SJSA1 (cell line): ENCODE measurements around the gene SLC5A6. TPM values are rescaled to one million over a fixed set of nuclear protein-coding genes. Genes with fewer than 3 reads are reported as not detected.
A peak's percentile ranks its signal among the peaks of the same experiment; 100 is the strongest.

Source experiments
- DNase-seq, 2 experiments: peaks; one replicate each; pipeline ENCODE4 v3.0.0-alpha.2; 2015 to 2020; ENCODE audit warnings: low spot score in 2 of 2, low read depth in 1 of 2
- H3K27ac ChIP-seq: fragments of 250-450 bp; sonication (Bioruptor Pico); 2 replicates; pipeline ENCODE4 v1.5.1; 2020; ENCODE audit warnings: mild to moderate bottlenecking, moderate library complexity
- H3K27me3 ChIP-seq: fragments of 250-450 bp; sonication (Bioruptor Pico); replicated peaks from 2 replicates; pipeline ENCODE4 v1.5.1; 2020; ENCODE audit warnings: mild to moderate bottlenecking, moderate library complexity
- H3K36me3 ChIP-seq: fragments of 250-450 bp; sonication (Bioruptor Pico); 2 replicates; pipeline ENCODE4 v1.5.1; 2020; ENCODE audit warnings: mild to moderate bottlenecking
- H3K4me1 ChIP-seq: fragments of 250-450 bp; sonication (Bioruptor Pico); replicated peaks from 2 replicates; pipeline ENCODE4 v1.6.1; 2021; ENCODE audit warnings: mild to moderate bottlenecking
- H3K4me3 ChIP-seq: fragments of 250-450 bp; sonication (Bioruptor Pico); 2 replicates; pipeline ENCODE4 v1.5.1; 2020; ENCODE audit warnings: mild to moderate bottlenecking
- H3K9me3 ChIP-seq: fragments of 250-450 bp; sonication (Bioruptor Pico); replicated peaks from 2 replicates; pipeline ENCODE4 v1.5.1; 2020; ENCODE audit warnings: mild to moderate bottlenecking
- total RNA-seq: library from RNA; depleted of rRNA; stranded (reverse); fragments of >200 nt; shearing (Covaris generic); gene quantifications from 2 replicates; pipeline ENCODE4 v1.2.3, GENCODE V29; 2014; rRNA removed

Gene SLC5A6
- total RNA-seq, result 40.8 and 42.0 TPM in 2 replicates

DNA sequence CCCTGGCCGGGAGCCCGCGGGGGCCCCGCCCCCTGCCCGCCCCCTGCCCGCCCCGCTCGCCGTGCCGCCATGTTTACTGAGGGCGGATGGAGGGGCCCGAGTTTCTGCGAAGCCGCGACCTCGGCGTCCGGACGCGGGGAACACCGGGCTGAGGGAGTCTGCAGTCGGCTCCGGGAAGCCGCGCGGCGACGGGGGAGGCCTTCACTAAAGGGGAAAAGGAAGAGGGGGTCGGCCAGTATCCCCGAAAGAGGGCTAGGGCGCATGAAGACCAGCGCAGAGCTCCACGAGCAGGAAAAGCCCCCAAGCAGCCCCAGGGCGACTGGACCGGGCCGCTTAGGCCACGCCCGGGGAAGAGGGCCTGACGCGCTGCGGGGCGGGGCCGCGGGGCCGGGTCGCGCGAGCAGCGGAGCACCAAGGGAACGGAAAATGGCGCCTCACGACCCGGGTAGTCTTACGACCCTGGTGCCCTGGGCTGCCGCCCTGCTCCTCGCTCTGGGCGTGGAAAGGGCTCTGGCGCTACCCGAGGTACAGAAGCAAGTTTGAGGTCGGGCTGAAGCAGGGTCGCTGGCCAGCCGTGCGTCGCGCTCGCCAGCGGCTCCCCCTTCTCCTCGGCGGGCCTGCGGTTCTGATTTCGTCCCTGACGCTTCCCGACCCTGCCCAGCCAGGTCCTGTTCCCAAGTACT is at the start of gene SLC5A6, which contains the start of gene ATRAID:
TSS of gene SLC5A6 (minus strand) at position 326 of the 683 bp plus-strand sequence. CDS start 4,618 bp downstream, outside the sequence.
TSS of gene ATRAID (plus strand) at position 99 of the 683 bp plus-strand sequence. CDS start at position 427, 328 bp downstream.
- DNase-seq, result peak; percentile 87 to 97
- Histone ChIP-seq H3K27ac (peak within 1 kb of the TSS; percentile 83), H3K27me3 (no peaks in the 10 kb centered on the region), H3K9me3 (no peaks in the 10 kb centered on the region), H3K4me3 (peak within 1 kb of the TSS; percentile 56), H3K4me1 (peaks cover 23% of the 10 kb centered on the region), H3K36me3 (peaks cover 51% of the 10 kb centered on the region)

- Histone ChIP-seq H3K27me3 (peaks cover 71% of the 10 kb centered on the region), H3K27ac (no peak overlapping the region), H3K4me1 (peaks cover 30% of the 10 kb centered on the region), H3K36me3 (no peaks in the 10 kb centered on the region), H3K4me3 (no peak overlapping the region), H3K9me3 (no peaks in the 10 kb centered on the region)
- no peak for DNase-seq
Observed at GRCh38 chr2:27261241-27261925, 49.3 kb upstream of the SLC5A6 start.

DNA sequence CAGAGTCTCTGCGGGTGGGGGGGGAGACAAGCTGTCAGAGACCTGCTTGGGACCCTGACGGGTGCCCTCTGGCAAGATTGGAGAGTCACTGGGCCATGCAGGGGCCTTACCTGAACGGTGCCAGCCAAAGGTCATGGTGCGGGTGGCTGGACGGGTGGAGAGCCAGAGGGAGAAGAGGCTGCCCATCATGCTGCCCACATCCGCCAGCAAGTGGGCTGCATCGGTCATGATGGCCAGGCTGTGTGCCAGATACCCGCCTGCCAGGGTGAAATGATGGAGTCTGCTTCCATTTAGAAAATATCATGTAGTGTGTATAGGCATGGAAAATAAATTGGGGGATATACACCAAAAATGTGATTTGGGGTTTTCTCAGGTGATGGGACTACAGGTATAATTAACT is 46.0 kb upstream of the SLC5A6 start:
- Histone ChIP-seq H3K4me1 (peaks cover 11% of the 10 kb centered on the region), H3K4me3 (no peak overlapping the region), H3K36me3 (no peaks in the 10 kb centered on the region), H3K27me3 (peaks cover 46% of the 10 kb centered on the region), H3K27ac (no peak overlapping the region), H3K9me3 (no peaks in the 10 kb centered on the region)
- no peak for DNase-seq

- peaks cover 35% of the 10 kb centered on the region for H3K27me3 ChIP-seq
- no peaks in the 10 kb centered on the region for H3K36me3 ChIP-seq
- H3K27ac ChIP-seq, result no peak overlapping the region
- H3K4me1 ChIP-seq, result peaks cover under 1% of the 10 kb centered on the region
- H3K9me3 ChIP-seq, result no peaks in the 10 kb centered on the region
- no peak overlapping the region for H3K4me3 ChIP-seq
- DNase-seq, result no peak
Observed at GRCh38 chr2:27256855-27257454, 44.9 kb upstream of the SLC5A6 start.

GRCh38 chr2:27255660-27256059 is 43.6 kb upstream of the SLC5A6 start:
- H3K4me1 ChIP-seq, result no peaks in the 10 kb centered on the region
- H3K27me3 ChIP-seq, result peaks cover 22% of the 10 kb centered on the region
- no peaks in the 10 kb centered on the region for H3K9me3 ChIP-seq
- no peak for DNase-seq
- H3K27ac ChIP-seq, result no peak overlapping the region
- no peak overlapping the region for H3K4me3 ChIP-seq
- no peaks in the 10 kb centered on the region for H3K36me3 ChIP-seq

DNA sequence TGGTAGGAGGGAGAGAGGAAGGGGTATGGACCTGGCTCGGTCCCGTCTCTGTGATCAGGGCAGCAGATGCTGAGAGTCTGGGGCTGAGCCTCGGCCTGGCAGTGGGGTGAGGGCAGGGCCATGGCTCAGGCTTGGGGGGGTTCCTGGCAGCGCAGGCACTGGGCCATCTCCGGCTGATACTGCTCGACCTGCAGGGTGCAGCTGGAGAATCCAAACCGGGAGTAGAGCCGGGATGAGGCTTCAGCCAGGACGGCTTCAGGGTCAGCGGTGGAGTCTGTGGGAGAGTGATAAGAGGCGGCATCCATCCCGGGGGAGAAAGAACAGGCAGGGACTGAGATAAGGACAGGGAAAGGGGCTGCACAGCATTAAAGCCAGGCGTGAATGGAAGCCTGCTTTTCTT is 43.1 kb upstream of the SLC5A6 start:
- Histone ChIP-seq H3K27ac (no peak overlapping the region), H3K36me3 (no peaks in the 10 kb centered on the region), H3K4me1 (no peaks in the 10 kb centered on the region), H3K4me3 (no peak overlapping the region), H3K27me3 (peaks cover 18% of the 10 kb centered on the region), H3K9me3 (no peaks in the 10 kb centered on the region)
- no peak for DNase-seq

DNA sequence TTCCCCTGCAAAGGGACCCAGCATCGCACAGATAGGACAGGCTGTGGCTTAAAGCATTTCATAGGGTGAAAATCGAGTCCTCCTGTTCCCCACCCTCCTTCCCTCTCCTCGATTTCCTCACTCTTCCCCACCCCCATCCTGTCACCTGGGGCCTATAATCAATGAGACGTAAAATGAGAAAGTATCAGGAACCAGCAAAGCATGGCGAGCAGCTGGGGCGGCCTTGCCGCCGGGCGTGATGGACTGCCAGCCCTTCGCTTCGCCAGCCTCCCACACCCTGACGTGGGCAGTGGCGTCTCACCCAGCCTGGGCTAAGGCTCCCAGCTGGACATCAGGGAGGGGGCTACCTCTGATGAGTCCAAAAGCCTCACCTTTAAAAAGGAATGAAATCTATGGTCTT is 39.7 kb upstream of the SLC5A6 start:
- no peaks in the 10 kb centered on the region for H3K4me1 ChIP-seq
- H3K27me3 ChIP-seq, result peaks cover 5% of the 10 kb centered on the region; the same call in 1 of the 2 replicates
- H3K36me3 ChIP-seq, result no peaks in the 10 kb centered on the region
- no peak overlapping the region for H3K4me3 ChIP-seq
- no peak overlapping the region for H3K27ac ChIP-seq
- no peak for DNase-seq
- H3K9me3 ChIP-seq, result no peaks in the 10 kb centered on the region

DNA sequence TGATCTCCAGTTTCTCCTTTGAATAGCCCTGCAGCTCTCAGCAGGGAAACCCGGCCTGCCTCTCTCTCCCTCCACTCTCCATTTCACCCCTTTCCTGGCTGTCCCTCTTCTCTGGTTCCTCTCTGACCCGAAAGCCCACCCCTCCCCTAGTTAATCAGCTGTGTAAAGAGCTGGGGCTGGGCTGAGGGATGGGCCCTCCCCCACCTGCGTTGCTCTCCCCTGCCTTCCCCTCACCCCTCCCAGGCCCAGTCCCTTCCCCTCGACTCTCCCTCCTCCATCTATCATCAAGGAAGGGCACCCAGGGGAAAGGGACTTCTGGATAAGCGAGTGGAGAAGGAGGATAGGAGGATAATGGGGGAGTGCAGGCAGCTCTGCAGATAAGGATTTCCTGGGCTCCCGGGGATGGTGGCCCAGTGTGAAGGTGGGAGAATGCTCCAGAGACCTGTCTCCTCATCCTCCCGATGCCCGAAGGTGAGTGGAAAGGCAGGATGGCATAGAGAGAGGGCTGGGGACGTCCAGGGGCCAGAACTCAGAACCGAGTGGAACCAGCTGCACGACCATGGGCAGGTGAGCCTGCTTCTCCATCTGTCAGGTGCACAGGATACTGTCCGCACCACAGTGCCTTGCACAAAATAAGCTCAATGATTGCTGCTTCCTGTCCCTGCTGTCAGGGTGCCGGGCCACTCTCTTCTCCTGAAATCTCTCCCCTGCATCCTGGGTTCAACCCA is 38.7 kb upstream of the SLC5A6 start:
- Histone ChIP-seq H3K36me3 (no peaks in the 10 kb centered on the region), H3K27me3 (peaks cover 3% of the 10 kb centered on the region; the same call in 1 of the 2 replicates), H3K4me1 (no peaks in the 10 kb centered on the region), H3K9me3 (no peaks in the 10 kb centered on the region), H3K4me3 (no peak overlapping the region), H3K27ac (no peak overlapping the region)
- DNase-seq, result no peak

DNA sequence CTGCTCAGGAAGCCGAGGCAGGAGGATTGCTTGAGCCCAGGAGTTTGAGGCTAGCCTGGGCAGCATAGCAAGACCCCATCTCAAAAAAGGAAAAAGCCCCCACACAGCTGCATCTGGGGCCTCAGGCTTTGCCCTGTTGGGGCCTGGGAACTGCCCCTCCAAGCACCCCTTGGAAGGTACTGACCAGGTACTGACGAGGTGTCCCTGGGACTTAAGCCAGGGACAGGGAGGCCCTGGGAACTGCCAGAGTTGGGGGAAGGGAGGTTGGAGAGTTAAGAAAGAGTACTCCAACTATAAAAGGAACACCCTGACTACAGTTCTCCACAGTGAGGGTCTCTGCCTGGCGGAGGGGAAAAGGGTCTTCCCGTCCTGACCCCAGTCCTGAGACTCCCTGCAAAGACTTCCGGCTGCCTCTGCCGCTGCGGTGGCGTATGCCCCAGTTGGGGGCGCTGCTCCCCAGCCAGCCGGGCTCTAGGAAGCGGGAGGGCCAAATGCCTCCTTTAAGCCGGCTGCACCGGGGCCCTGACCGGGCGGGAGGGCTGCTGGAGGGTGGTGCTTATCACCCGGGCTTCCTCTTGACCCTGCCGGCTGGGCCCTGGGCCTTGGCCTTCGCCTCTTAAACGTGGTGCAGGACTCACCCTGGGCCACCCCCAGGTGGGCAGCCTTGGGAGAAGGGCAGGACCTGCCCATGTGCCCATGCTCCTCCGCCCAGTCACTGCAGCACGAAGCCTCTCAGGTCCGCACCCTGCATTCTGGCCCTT is 38.0 kb upstream of the SLC5A6 start:
- Histone ChIP-seq H3K27me3 (no peaks in the 10 kb centered on the region), H3K27ac (no peak overlapping the region), H3K4me3 (no peak overlapping the region), H3K36me3 (no peaks in the 10 kb centered on the region), H3K9me3 (no peaks in the 10 kb centered on the region), H3K4me1 (no peaks in the 10 kb centered on the region)
- no peak for DNase-seq

DNA sequence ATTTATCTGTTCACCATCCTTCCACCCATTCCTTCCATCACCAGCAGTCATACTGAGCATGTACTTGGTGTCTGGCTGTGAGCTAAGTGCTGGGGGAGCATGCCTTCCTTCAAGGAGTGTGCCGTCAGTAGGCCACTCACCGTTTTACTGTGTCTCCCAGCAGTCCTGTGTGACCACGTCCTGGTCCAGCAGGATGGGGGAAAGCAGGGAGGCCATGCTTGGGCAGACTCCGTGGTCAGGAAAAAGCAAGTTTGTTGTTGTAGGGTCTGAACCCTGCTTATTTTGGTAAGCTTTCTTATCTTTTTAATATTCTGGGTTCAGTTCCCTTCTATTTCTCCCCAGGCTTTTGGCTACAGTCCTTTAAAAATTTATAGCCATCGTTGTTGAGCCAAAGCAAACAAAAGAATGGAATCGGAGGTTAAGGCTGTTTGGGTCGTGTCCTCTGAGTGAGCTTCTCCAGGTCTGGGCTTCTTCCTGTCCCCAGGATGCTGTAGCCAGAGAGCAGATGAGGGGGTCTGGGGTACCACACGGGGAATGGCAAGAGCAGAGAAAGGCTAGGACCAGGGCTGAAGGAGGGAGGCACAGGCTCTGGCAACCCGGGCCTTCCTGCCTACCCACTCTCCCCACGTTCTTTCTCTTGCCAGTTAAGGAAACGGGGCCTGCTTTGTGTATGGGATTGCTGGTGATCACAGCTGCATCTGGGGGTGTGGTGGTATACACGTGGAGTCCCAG is 37.3 kb upstream of the SLC5A6 start:
- H3K4me3 ChIP-seq, result no peak overlapping the region
- no peaks in the 10 kb centered on the region for H3K4me1 ChIP-seq
- no peaks in the 10 kb centered on the region for H3K27me3 ChIP-seq
- H3K36me3 ChIP-seq, result peaks cover 3% of the 10 kb centered on the region
- H3K9me3 ChIP-seq, result no peaks in the 10 kb centered on the region
- no peak overlapping the region for H3K27ac ChIP-seq
- no peak for DNase-seq

DNA sequence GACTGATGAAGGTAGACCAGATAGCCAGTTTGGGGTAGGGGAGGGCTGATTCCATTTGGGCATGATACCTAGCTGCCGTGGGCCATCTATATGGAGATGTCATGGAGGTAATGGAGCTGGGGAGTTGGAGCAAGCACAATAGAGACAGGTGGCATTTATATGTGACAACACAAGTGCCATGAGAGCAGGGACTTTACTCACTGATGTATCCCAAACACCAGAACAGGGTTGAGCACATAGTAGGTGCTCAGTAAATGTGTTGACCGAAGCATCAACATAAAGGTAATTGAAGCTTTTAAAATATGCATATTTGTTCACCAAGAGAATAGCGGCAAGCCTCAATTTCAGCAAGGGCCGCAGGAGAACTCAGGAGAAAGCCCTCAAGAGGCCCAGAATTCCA is 35.8 kb upstream of the SLC5A6 start:
- Histone ChIP-seq H3K4me3 (no peak overlapping the region), H3K27ac (no peak overlapping the region), H3K36me3 (peaks cover 18% of the 10 kb centered on the region), H3K27me3 (no peaks in the 10 kb centered on the region), H3K4me1 (no peaks in the 10 kb centered on the region), H3K9me3 (no peaks in the 10 kb centered on the region)
- DNase-seq, result no peak

DNA sequence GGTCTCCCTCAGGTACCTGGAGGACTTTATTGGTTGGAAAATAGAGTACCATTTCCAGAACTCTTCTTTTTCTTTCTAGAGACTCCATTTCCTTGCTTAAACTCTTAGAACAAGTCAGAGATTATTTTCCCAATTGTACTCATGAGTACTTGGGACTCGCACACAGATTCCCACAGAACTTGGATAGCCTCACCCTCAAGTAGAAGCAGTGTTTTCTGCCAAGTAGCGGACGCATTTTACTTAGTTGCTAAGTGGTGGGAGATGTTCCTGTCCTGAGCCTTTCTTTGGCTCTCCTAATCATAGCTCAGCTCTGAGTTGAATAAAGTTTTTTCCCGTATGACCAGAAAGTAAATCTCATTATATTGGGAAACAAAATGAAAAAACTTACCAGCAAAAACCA is 33.6 kb upstream of the SLC5A6 start:
- H3K4me3 ChIP-seq, result no peak overlapping the region
- H3K4me1 ChIP-seq, result no peaks in the 10 kb centered on the region
- H3K9me3 ChIP-seq, result no peaks in the 10 kb centered on the region
- no peaks in the 10 kb centered on the region for H3K27me3 ChIP-seq
- H3K27ac ChIP-seq, result no peak overlapping the region; the same call in 1 of the 2 replicates
- DNase-seq, result no peak
- H3K36me3 ChIP-seq, result peaks cover 40% of the 10 kb centered on the region
